Endothelial cell (in vitro differentiated cells): ENCODE measurements around the gene TMEM271. TPM values are rescaled to one million over a fixed set of nuclear protein-coding genes. Genes with fewer than 3 reads are reported as not detected.
"Not testable (repeated sequence)": the region's sequence is repeated elsewhere in the genome, so short reads cannot be mapped to it uniquely, and the experiment has no call there.

Experiments used
- DNase-seq: peaks from one replicate; pipeline ENCODE4 v3.0.0; 2021; ENCODE audit warnings: low spot score
- H3K27ac Mint-ChIP-seq: one replicate; pipeline ENCODE4 v1.8.0; 2021; ENCODE audit warnings: mixed read lengths, inconsistent platforms; ENCODE audit not compliant: unreplicated experiment
- H3K27me3 Mint-ChIP-seq: one replicate; pipeline ENCODE4 v1.8.0; 2021; ENCODE audit warnings: mild to moderate bottlenecking, moderate library complexity, mixed read lengths, inconsistent platforms; ENCODE audit not compliant: unreplicated experiment
- H3K36me3 Mint-ChIP-seq: one replicate; pipeline ENCODE4 v1.8.0; 2021; ENCODE audit warnings: mild to moderate bottlenecking, low read depth, mixed read lengths, inconsistent platforms; ENCODE audit not compliant: unreplicated experiment
- H3K4me1 Mint-ChIP-seq: one replicate; pipeline ENCODE4 v1.8.0; 2021; ENCODE audit warnings: mild to moderate bottlenecking, mixed read lengths, inconsistent platforms; ENCODE audit not compliant: unreplicated experiment
- H3K4me3 Mint-ChIP-seq: one replicate; pipeline ENCODE4 v1.8.0; 2021; ENCODE audit warnings: mild to moderate bottlenecking, mixed read lengths, inconsistent platforms; ENCODE audit not compliant: unreplicated experiment
- H3K9me3 Mint-ChIP-seq: one replicate; pipeline ENCODE4 v1.8.0; 2021; ENCODE audit warnings: mixed read lengths, inconsistent platforms; ENCODE audit not compliant: unreplicated experiment
- CTCF ChIP-seq: fragments of 200-600 bp; sonication (generic); IDR thresholded peaks from one replicate; pipeline ENCODE4 v1.5.0; 2021; ENCODE audit warnings: antibody characterized with exemption; ENCODE audit not compliant: unreplicated experiment
- total RNA-seq: library from RNA; stranded (reverse); fragmentation: NEBNext Ultra II Directional; extraction: Animal tissue kit (Norgen Biotek cat#: 25700); gene quantifications from one replicate; pipeline ENCODE4 v1.2.1, GENCODE V29; 2021; ENCODE audit not compliant: unreplicated experiment

Gene TMEM271
- total RNA-seq, 1 donor from 2014 or later = not detected

GRCh38 chr4:592825-593520 lies 16.9 kb upstream of the TMEM271 start:
- Mint-ChIP-seq H3K4me1 (no peaks in the 10 kb centered on the region), H3K9me3 (no peaks in the 10 kb centered on the region), H3K4me3 (no peak overlapping the region), H3K27ac (no peak overlapping the region), H3K27me3 (peaks cover 2% of the 10 kb centered on the region), H3K36me3 (no peaks in the 10 kb centered on the region)
- TF ChIP-seq CTCF = no peak
- no peak for DNase-seq

- H3K27me3 Mint-ChIP-seq, H3K4me1 Mint-ChIP-seq, H3K4me3 Mint-ChIP-seq, DNase-seq, H3K36me3 Mint-ChIP-seq, H3K27ac Mint-ChIP-seq, H3K9me3 Mint-ChIP-seq: not testable (repeated sequence)
These were observed 16.1 kb upstream of the TMEM271 start for GRCh38 chr4:592178-592577.

- Mint-ChIP-seq H3K9me3 (no peaks in the 10 kb centered on the region), H3K4me3 (no peak overlapping the region)
These were observed 14.3 kb upstream of the TMEM271 start for GRCh38 chr4:590313-590841.

GRCh38 chr4:589219-589963 lies 13.3 kb upstream of the TMEM271 start:
- no peaks in the 10 kb centered on the region for H3K9me3 Mint-ChIP-seq
- H3K36me3 Mint-ChIP-seq = no peaks in the 10 kb centered on the region
- DNase-seq = no peak
- H3K4me1 Mint-ChIP-seq = no peaks in the 10 kb centered on the region
- no peaks in the 10 kb centered on the region for H3K27me3 Mint-ChIP-seq
- TF ChIP-seq CTCF = no peak
- H3K27ac Mint-ChIP-seq = no peak overlapping the region
- H3K4me3 Mint-ChIP-seq = no peak overlapping the region

More at GRCh38 chr4:590313-590841, 14.3 kb upstream of the TMEM271 start:
- DNase-seq = no peak
- Mint-ChIP-seq H3K27ac (no peak overlapping the region), H3K36me3 (no peaks in the 10 kb centered on the region), H3K4me1 (no peaks in the 10 kb centered on the region), H3K27me3 (no peaks in the 10 kb centered on the region)
- no peak for TF ChIP-seq CTCF

- H3K27ac Mint-ChIP-seq = no peak overlapping the region
- no peak for TF ChIP-seq CTCF
- no peaks in the 10 kb centered on the region for H3K36me3 Mint-ChIP-seq
- no peaks in the 10 kb centered on the region for H3K27me3 Mint-ChIP-seq
- no peaks in the 10 kb centered on the region for H3K4me1 Mint-ChIP-seq
- no peaks in the 10 kb centered on the region for H3K9me3 Mint-ChIP-seq
- no peak overlapping the region for H3K4me3 Mint-ChIP-seq
- DNase-seq = no peak
These were observed 12.3 kb upstream of the TMEM271 start for GRCh38 chr4:588351-588849.
